GM21526 (cell line): Measurements from ENCODE around the gene MAP2K1.
"Not testable (repeated sequence)": the region's sequence is repeated elsewhere in the genome, so short reads cannot be mapped to it uniquely, and the experiment has no call there.

Source experiments
- ATAC-seq: cut with Tn5 transposase; IDR thresholded peaks from one replicate; pipeline ENCODE4 v1.9.1; 2021; ENCODE audit warnings: moderate library complexity; ENCODE audit not compliant: unreplicated experiment, low FRiP score

Gene MAP2K1

GRCh38 chr15:66500346-66500745, 113.6 kb downstream of the MAP2K1 start:
- not testable (repeated sequence) for ATAC-seq

- ATAC-seq: no peak
These were observed 115.8 kb downstream of the MAP2K1 start for GRCh38 chr15:66502491-66502890.

GRCh38 chr15:66503041-66503648, 116.4 kb downstream of the MAP2K1 start:
- ATAC-seq: not testable (repeated sequence)

GRCh38 chr15:66503780-66504562, 117.3 kb downstream of the MAP2K1 start:
- no peak for ATAC-seq

GRCh38 chr15:66504563-66505429, 118.1 kb downstream of the MAP2K1 start, which contains the start of the genes RPL4 and ZWILCH:
Gene RPL4 (minus strand): TSS chr15:66504855. CDS start chr15:66504790, 65 bp downstream.
Gene ZWILCH (plus strand): TSS chr15:66505326. CDS start chr15:66505339, 13 bp downstream.
- peak; percentile 67 for ATAC-seq

GRCh38 chr15:66505430-66505811, 118.7 kb downstream of the MAP2K1 start:
- ATAC-seq: peak; percentile 30

- no peak for ATAC-seq
These were observed 119.1 kb downstream of the MAP2K1 start for GRCh38 chr15:66505818-66506217.

GRCh38 chr15:66508293-66508883, 121.7 kb downstream of the MAP2K1 start:
- no peak for ATAC-seq

GRCh38 chr15:66514586-66514985, 127.9 kb downstream of the MAP2K1 start:
- no peak for ATAC-seq

GRCh38 chr15:66515901-66516322, 129.2 kb downstream of the MAP2K1 start:
- no peak for ATAC-seq

- ATAC-seq: no peak
These were observed 137.2 kb downstream of the MAP2K1 start for GRCh38 chr15:66523926-66524325.

- ATAC-seq: no peak
These were observed 138.1 kb downstream of the MAP2K1 start for GRCh38 chr15:66524838-66525237.

- no peak for ATAC-seq
These were observed 148.3 kb downstream of the MAP2K1 start for GRCh38 chr15:66535056-66535455.
